ENCODE measurements around the gene VPS16.

- TF ChIP-seq CTCF (IDR thresholded peaks at IDR 0.05 in 2 of 3, conservative IDR thresholded peaks at IDR 0.05 in 1 of 3; ENCODE audit: borderline replicate concordance in 1 of 3, insufficient read depth in 1 of 3, low read depth in 2 of 3, low read length in 2 of 3) (no peak), ZNF274 (IDR thresholded peaks at IDR 0.05; ENCODE audit: low read depth, low read length) (no peak), SIN3A (IDR thresholded peaks at IDR 0.05; ENCODE audit: low read depth) (no peak), JUND (IDR thresholded peaks at IDR 0.05) (no peak)
Observed at GRCh38 chr20:2851086-2851485, 10.5 kb downstream of the VPS16 start.
